Measurements from ENCODE around the gene TBC1D16.
"Not testable (repeated sequence)": the region's sequence is repeated elsewhere in the genome, so short reads cannot be mapped to it uniquely, and the experiment has no call there.

The TBC1D16 gene

DNA sequence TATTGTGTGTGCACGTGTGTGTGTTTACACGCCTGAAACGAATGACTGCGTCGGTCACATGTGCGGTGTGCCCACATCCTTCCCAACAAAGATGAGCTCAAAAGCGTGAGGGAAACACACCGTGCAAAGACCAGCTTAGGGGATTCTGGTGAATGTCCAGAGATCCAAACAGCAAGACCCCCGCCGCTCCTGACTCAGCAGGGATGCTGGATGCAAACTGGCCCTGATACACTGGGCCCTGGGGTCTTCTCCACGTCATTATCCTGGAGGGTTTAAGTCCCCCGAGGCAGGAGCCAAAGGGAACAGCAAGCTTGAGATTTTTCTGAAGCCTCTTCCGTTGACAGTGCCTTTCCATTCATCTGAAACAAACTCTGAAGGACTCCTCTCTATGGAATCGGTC, 59.2 kb downstream of the TBC1D16 start:
- no peak for DNase-seq (ENCODE audit: low read depth, low spot score)

DNA sequence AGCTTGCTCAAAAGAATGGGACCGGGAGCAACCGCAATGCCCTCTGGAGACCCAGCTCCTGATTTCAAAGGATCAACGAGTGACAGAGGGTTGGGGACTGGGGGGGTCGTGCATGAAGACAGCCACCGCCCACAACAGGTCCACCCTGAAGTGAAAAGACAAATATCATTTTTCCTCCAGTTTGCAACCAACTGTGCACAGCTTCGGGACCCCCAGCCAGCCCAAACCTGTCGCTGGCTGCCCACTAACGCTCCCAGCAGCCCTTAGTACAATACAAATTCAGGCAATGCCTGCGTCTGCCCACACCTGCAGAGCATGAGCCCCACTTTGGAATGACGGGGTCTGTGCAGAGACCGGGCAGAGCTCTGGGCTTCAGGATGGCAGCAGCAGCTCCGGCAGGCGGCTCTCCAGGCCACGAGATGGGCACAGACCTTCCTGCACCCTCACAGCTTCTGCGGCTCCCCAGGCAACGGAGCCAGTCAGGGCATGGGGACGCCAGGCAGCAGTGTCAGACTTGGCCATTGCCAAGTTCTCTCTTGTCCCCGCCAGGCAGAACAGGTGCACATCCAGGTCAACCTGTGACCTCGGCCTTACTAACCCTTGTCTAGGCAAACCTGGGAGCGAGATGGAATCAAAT, 60.1 kb downstream of the TBC1D16 start:
- no peak for DNase-seq (ENCODE audit: low read depth, low spot score)

DNA sequence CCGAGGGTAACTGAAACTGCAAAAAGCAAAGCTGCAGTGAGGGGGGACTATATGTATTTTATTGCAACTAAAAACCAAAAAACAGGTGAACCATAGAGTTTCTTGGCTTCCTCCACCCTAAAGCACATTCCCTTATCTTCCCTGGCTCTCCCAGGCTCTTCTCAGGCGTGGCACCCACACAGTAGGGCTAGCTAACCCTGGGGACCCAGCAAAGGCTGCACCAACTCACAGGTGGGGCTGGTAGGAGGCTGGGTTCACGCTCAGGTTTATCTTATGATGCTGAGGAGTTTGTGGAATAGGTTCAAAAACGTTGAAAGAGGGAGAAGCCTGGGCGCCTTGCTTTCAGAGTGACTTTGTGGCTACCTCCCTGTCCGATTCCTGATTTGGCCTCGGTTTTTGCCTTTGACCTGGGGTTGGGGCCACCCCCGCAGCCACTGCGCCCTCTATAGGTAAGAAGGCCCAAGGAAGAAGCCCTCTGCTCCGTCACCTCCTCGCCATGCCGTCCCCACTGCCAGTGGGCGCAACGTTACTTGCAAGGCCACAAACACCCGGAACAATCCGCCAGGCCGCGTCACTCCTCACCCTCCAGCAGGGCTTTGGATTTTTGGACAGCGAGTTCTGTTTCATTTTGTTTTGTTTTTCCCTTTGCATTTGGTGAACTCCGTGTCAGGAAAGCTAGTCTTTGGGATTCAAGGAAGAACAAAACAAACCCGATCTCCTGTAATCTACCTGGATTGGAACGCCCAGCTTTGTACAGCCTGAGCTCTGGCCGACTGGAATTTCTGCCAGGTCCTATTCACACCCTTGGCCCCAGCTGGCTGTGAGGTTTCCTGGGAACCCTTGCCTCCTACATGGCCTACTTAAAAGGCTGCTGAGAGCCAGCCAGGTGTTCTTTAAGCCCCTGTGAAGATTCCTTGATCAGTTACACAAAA, 60.8 kb downstream of the TBC1D16 start:
- no peak for DNase-seq (ENCODE audit: low read depth, low spot score)

DNA sequence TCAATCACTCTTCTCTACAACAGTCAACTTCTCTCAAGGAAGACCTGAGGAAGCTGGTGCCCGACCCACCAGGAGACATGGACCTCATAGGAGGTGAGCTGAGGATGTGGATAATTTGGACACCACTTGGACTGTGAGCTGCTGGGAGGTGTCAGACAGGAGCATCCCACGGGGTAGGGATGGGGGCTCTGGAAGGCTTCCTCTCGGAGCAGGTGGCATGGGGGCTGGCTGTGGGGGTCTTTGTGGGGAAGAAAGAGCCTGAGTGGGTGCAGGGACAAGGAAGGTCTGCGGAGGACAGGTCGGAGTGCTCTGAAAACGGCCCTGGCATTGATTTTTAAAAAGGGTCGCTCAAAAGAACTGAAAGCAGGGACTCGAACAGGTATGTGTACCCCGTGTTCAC, 64.0 kb downstream of the TBC1D16 start:
- no peak for DNase-seq (ENCODE audit: low read depth, low spot score)

DNA sequence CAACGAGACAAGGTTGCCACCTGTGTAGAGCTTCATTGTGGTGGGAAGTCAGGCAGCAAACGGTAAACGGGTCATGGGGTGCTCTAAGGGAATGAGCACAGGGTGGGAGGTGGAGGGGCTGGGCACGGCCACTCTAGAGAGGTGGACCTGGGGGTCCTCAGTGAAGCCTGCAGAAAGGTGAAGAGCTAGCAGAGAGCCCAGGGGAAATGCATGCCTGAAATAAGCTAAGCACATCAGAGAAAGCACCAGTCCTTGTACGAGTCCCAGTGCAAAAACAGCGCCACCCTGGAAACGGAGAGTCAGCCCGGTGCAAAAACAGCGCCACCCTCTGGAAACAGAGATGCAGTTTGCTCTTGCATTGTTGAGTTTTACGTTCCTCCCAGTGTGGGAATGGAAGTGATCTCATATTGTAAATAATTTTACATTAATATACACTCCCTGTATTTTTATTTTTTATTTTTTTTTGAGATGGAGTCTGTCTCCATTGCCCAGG, 65.0 kb downstream of the TBC1D16 start:
- no peak for DNase-seq (ENCODE audit: low read depth, low spot score)

- DNase-seq (ENCODE audit: low read depth, low spot score), result no peak
Observed at GRCh38 chr17:79969906-79970305, 65.8 kb downstream of the TBC1D16 start.

DNA sequence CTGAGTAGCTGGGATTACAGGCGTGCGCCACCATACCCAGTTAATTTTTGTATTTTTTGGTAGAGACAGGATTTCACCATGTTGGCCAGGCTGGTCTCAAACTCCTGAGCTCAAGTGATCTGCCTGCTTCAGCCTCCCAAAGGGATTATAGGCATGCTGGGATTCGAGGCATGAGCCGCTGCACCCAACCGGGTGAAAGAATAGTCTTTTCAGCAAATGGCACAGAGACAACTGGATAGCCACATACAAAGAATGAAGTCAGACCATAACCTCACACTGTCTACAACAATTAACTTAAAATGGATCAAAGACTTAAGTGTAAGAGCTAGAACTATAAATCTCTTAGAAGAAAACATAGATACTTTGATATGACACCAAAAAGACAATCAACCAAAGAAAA, 67.6 kb downstream of the TBC1D16 start:
- no peak for DNase-seq (ENCODE audit: low read depth, low spot score)

GRCh38 chr17:79966681-79967080, 69.0 kb downstream of the TBC1D16 start:
- DNase-seq (ENCODE audit: low read depth, low spot score), result no peak

DNA sequence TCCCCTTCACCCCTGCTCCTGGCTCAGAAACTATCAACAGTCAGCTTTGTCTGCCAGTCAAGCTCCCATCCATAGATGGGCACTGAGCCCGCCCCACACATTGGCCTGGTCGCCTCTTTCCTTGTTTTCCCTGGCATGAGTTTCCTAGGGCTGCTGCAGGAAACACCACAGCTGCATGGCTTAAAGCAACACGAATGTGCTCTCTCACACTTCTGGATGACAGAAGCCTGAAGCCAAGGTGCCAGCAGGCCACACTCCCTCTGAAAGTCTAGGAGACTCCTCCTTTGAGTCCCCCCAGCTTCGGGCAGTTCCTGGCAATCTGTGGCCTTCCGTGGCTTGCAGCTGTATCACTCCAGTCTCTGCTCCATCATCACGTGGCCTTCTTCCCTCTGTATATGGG, 69.9 kb downstream of the TBC1D16 start:
- no peak for DNase-seq (ENCODE audit: low read depth, low spot score)

- DNase-seq (ENCODE audit: low read depth, low spot score), result not testable (repeated sequence)
Observed at GRCh38 chr17:79962467-79962866, 73.2 kb downstream of the TBC1D16 start.

DNA sequence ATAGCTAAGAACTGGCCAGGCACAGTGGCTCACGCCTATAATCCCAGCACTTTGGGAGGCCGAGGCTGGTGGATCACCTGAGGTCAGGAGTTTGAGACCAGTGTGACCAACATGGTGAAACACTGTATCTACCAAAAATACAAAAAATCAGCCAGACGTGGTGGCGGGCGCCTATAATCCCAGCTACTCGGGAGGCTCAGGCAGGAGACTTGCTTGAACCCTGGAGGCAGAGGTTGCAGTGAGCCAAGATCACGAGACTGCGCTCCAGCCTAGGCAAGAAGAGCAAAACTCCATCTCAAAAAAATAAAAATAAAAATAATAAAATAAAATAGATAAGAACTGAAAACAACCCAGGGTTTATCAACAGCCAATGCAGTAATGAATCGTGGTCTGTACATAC, 74.1 kb downstream of the TBC1D16 start:
- not testable (repeated sequence) for DNase-seq (ENCODE audit: low read depth, low spot score)

GRCh38 chr17:79960788-79961522, 74.7 kb downstream of the TBC1D16 start:
- DNase-seq (ENCODE audit: low read depth, low spot score), result no peak

DNA sequence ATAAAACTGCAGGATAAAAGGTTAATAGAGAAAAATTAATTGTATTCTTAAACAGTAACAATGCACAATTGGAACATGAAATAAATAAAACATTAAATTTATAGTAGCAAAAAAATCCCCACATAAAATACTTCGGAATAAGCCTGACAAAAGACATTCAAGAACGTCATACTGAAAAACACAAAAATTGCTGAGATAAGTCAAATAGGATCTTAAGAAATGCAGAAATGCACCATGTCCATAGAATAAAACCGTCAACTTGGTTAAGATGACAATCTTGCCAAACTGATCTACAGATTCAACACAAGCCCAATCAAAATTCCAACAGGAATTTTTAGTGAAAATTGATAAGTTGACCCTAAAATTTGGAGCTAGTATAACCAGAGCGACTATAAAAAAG, 76.6 kb downstream of the TBC1D16 start:
- DNase-seq (ENCODE audit: low read depth, low spot score), result no peak

DNA sequence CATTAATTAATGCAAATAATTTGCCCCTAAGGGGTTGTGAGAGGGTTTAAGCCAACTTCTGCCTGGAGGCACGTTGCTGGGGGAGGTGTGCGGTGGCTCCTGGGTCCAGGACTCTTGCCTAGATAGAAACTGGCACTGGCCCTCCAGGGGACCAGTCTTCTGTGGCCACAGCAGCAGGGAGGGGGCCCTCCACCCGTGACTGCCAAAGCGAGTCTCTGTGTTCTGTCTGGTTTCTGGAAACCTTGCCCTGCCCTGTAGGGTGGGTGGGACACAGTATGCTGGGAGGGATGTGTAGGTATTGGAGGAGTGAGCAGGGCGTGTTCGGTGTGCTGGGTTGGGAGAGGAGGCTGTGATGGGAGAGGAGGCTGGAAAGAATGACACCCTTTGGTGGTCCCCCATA, 78.8 kb downstream of the TBC1D16 start:
- no peak for DNase-seq (ENCODE audit: low read depth, low spot score)

DNA sequence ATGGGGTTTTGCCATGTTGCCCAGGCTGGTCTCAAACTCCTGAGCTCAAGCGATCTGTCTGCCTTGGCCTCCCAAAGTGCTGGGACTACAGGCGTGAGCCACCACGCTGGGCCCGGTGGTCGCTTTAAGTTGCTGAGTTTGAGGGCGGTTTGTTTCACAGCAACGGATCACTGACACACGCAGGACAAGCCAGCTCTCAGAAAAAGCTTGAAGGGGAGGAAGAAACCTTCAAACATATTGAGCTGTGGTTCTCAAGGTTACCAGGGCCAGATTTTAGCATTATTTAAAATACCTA, 79.3 kb downstream of the TBC1D16 start:
- DNase-seq (ENCODE audit: low read depth, low spot score), result not testable (repeated sequence)

GRCh38 chr17:79955691-79956440, 79.8 kb downstream of the TBC1D16 start:
- DNase-seq (ENCODE audit: low read depth, low spot score), result no peak

DNA sequence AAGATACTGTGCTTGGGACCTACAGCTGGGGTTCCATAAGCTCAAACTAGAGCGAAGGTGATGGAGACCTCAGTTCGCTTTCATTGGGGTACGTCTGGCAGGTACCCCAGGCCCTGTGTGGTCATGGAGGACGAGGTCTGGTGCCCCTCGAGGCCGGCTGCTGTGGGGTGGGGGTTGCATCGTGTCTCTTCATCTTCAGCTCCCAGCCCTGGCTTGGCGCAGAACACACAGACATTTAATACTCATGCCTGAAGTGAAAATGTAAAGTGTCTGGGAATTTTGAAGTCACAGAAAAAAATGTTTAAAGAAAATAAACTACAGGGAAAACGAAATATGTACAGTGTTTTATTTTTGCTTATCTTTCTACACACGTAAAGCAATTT, 80.5 kb downstream of the TBC1D16 start:
- no peak for DNase-seq (ENCODE audit: low read depth, low spot score)

DNA sequence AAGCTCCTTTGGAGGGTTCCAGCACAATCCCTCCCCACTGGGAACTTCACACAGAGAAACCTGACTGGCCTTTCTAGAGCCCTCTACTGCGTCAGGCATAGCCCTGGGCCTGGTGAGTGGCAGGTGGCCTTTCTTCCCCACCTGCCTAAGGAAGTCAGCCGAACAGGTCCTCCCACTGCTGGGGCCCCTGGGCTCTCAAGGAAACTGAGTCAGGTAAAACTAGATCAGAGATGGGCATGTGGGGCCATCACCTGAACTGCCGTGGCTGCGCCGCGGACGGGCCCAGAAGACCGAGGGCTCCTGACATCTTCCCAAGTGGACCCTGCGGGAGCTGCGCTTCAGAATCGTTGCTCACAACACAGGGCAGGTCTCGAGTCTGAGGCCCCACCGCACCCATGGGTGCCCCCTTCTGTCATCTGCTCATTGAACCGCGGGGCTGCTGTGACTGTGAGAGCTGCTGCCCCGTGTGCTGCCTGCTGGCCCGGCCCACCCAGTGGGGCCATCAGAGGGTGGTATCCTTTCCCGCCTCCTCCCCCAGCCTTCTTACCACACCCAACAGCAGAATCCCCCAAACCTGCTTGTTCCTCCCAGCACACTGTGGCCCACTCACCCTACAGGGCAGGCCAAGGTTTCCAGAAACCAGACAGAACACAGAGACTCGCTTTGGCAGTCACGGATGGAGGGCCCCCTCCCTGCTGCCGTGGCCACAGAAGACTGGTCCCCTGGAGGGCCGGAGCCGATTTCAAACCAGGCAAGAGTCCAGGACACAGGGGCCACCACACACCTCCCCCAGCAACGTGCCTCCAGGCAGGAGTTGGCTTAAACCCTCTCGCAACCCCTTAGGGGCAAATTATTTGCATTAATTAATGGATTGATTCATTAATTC, 81.1 kb downstream of the TBC1D16 start:
- DNase-seq (ENCODE audit: low read depth, low spot score), result no peak

- DNase-seq (ENCODE audit: low read depth, low spot score), result no peak
Observed at GRCh38 chr17:79953335-79953734, 82.3 kb downstream of the TBC1D16 start.

GRCh38 chr17:79952901-79953300, 82.8 kb downstream of the TBC1D16 start:
- no peak for DNase-seq (ENCODE audit: low read depth, low spot score)
